GM13977 (cell line): Measurements from ENCODE around the gene DUSP23.

Experiments
- DNase-seq: peaks from one replicate; pipeline ENCODE4 v3.0.0; 2012; ENCODE audit warnings: low spot score
- in situ Hi-C: fragments of 300-500 bp; cut with MboI; formaldehyde crosslinking; loops from one replicate; pipeline ENCODE4 v1.12.0; 2022; ENCODE audit warnings: low sequenced_read_pairs, low pct_unique_long_range_greater_than_20kb, mixed read lengths, inconsistent platforms; ENCODE audit not compliant: unreplicated experiment
- TF ChIP-seq, protein P1 (sequence below): IDR thresholded peaks from 2 replicates; pipeline ENCODE4 v1.5.1; 2012; ENCODE audit warnings: mild to moderate bottlenecking, control low read depth; ENCODE audit not compliant: insufficient read depth; ENCODE audit errors: extremely low read depth, missing control alignments

DUSP23 gene

DNA sequence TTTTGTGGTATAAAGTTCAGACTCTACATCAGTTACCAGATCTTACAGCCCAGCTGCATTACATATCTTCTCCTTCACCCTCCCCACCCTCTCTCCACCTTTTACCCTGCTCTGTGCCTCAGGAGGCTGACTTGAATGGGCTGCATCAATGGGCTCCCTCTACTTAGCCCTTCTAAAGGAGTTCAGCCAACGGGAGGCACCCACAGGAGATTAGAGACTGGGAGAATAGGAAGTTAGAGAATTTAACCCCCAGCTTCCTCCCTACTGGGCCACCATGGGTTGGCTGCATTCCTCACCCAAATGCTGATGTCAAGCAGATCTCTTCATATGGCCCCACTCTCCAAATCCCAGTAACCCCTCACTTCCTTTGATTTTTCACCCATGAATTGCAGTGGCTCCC, 17.1 kb upstream of the DUSP23 start:
- in situ Hi-C loops = no loop called here

DNA sequence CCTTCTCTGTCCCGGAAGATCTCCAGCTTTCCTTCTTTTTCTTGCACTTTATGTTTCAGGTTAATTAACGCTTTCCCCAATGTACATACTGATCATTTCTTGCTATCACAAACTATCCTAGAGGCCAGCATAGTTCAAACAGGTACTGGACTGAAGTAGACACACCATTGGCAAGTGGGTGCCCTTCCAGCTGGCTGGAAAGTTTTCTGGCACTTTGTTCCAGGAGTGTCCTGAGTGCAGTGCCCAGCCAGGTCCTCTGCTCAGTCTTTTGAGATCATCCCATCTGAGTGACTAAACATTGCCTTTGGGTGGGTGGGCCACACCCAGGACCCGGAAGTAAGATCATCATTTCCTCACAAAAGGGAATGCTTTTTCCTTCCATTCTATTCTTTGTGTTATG, 15.0 kb upstream of the DUSP23 start:
- in situ Hi-C loops = no loop called here
- no peak for DNase-seq
- TF ChIP-seq, protein P1, sequence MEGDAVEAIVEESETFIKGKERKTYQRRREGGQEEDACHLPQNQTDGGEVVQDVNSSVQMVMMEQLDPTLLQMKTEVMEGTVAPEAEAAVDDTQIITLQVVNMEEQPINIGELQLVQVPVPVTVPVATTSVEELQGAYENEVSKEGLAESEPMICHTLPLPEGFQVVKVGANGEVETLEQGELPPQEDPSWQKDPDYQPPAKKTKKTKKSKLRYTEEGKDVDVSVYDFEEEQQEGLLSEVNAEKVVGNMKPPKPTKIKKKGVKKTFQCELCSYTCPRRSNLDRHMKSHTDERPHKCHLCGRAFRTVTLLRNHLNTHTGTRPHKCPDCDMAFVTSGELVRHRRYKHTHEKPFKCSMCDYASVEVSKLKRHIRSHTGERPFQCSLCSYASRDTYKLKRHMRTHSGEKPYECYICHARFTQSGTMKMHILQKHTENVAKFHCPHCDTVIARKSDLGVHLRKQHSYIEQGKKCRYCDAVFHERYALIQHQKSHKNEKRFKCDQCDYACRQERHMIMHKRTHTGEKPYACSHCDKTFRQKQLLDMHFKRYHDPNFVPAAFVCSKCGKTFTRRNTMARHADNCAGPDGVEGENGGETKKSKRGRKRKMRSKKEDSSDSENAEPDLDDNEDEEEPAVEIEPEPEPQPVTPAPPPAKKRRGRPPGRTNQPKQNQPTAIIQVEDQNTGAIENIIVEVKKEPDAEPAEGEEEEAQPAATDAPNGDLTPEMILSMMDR = no peak

More for the DNA sequence above, 17.1 kb upstream of the DUSP23 start:
- DNase-seq = no peak
- TF ChIP-seq, protein P1 = no peak

DNA sequence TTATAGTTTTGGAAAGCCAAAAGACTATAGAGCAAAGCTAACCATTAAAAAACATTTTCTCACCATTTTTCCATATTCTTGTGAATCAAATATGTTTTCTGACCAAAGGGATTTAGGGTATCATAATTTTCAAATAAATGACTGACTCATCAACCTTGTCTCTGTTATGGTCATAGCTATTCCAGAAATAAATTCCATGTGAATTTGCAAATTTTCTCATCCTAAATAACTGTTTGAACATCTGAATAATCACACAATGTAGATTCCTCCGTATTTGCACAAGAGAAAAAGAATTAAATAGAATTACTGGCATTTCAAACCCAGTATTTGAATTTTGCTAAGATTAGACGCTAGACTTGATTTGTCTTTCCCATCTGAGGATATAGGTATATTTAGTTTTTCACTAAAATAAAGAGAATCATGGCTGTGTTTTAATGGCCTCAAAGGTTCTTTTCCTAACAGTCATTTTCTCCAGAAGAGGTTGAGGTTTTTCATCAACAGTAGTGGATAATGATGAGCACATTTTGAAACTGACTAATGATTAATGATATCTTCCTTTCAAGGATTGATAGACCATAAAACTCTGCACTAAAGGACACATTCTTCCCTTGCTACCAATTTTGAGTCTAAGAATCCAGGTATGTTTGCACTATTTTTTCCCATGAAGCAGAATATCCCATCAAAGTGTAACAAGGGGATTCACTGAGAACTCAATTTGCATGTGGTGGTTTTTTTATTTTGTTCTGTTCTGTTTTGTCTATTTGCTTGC, 9.5 kb upstream of the DUSP23 start:
- TF ChIP-seq, protein P1 = no peak
- no peak for DNase-seq
- in situ Hi-C loops = no loop called here

DNA sequence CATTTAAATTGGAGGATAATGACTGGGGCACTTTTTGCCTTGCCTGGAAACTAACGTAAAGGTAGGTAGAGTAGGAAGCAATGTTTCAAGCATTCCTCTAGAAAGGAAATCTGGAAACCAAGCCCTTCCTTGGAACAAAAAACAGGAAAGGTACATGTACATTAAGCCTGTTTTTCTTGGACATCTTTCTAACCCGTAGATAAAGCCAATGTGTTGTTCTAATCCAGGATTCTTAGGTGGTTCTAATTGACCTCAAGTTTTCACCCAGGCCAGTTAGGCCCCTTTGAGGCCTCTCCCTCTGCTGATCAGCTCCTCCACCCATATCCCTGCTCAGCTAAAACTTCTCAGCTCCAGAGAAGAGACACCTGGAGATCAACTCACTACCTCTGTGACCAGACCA, 6.3 kb upstream of the DUSP23 start:
- in situ Hi-C loops = no loop called here
- TF ChIP-seq, protein P1 = no peak
- DNase-seq = no peak

DNA sequence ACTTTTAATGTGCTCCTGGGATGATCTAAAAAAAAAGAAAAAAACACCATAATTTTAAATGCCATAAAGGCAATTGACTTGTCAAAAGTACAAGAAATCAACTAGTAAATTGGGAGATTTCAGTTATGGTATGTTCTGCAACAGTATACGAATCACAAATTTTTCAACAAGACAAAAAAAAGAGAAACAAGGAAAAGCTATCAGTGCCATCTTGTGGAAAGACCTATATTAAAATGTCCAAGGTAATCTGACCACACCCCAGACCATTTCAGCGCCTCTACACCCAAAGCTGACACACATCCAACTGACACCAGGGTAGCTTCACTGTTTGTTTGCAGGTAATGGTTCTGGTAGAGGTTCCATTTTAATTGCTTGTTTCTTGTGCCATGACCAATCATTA, 5.0 kb upstream of the DUSP23 start:
- DNase-seq = no peak
- TF ChIP-seq, protein P1 = no peak
- in situ Hi-C loops = loop anchor here (25.0 kb wide), 1 partner anchor 237 kb away; no protein-coding TSS in a partner anchor

DNA sequence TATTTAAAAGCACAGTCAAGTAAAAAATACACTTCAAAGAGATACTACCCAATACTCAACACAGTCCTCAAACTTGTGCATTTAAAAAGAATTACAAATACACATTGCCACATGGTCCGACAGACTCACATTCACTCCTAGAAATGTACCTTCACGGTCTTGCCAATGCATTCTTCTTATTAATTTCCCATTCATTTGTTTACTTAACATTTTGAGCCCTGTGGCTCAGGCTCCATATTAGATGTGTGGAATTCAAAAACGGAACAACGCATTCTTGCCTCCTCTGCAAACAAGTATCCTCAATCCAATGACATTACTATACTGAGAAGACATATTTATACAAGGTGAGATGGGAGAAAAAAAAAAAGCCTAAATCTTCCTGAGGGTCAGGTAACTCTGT, 2.5 kb upstream of the DUSP23 start:
- no peak for DNase-seq
- TF ChIP-seq, protein P1 = no peak
- in situ Hi-C loops = loop anchor here (25.0 kb wide), 1 partner anchor 234 kb away; no protein-coding TSS in a partner anchor
